Peyer's patch (tissue), 4 donors: ENCODE data around the gene NOSTRIN. TPM values are rescaled to one million over a fixed set of nuclear protein-coding genes. Genes with fewer than 3 reads are reported as not detected.

Experiments
- DNase-seq, 3 donors: peaks; one replicate each; pipeline ENCODE4 v3.0.0-alpha.2; 2017 to 2019
- H3K27ac ChIP-seq, 4 donors: fragments of 200-600 bp; sonication (generic); one replicate each; pipeline ENCODE4 v1.5.1; 2016 to 2019
- H3K27me3 ChIP-seq, 2 donors: fragments of 200-600 bp; sonication (generic); one replicate each; pipeline ENCODE4 v1.5.1; 2019
- H3K36me3 ChIP-seq, 3 donors: fragments of 200-600 bp; sonication (generic); one replicate each; pipeline ENCODE4 v1.5.1; 2016 to 2019
- H3K4me1 ChIP-seq, 4 donors: fragments of 200-600 bp; sonication (generic); one replicate each; pipeline ENCODE4 v1.5.1; 2016 to 2019
- H3K4me3 ChIP-seq, 4 donors: fragments of 200-600 bp; sonication (generic); 1 replicate in 3 of 4; 2 replicates in 1 of 4; pipeline ENCODE4 v1.5.1; 2016 to 2019; ENCODE audit warnings: mild to moderate bottlenecking in 1 of 4
- H3K9me3 ChIP-seq, 4 donors: fragments of 200-600 bp; sonication (generic); one replicate each; pipeline ENCODE4 v1.5.1; 2016 to 2019; ENCODE audit warnings: mild to moderate bottlenecking in 1 of 4
- POLR2A ChIP-seq, 2 donors: fragments of 450-650 bp; IDR thresholded peaks; one replicate each; pipeline ENCODE4 v1.5.1; 2017; ENCODE audit warnings: antibody characterized with exemption in 2 of 2, mild to moderate bottlenecking in 2 of 2, moderate library complexity in 2 of 2
- total RNA-seq, 4 donors: library from RNA; depleted of rRNA; stranded (reverse); fragments of >200 nt; gene quantifications; one replicate each; pipeline ENCODE4 v1.1.0, GENCODE V29; 2016
- TF ChIP-seq, protein P1 (sequence below), 6 experiments: fragments of 450-650 bp in 4 of 6; fragments of 200-600 bp in 2 of 6; sonication (generic) in 1 of 6; IDR thresholded peaks; one replicate each; pipeline ENCODE4 v1.5.1; 2017 to 2019; ENCODE audit warnings: antibody characterized with exemption in 6 of 6, mild to moderate bottlenecking in 3 of 6, moderate library complexity in 1 of 6

NOSTRIN gene, protein sequence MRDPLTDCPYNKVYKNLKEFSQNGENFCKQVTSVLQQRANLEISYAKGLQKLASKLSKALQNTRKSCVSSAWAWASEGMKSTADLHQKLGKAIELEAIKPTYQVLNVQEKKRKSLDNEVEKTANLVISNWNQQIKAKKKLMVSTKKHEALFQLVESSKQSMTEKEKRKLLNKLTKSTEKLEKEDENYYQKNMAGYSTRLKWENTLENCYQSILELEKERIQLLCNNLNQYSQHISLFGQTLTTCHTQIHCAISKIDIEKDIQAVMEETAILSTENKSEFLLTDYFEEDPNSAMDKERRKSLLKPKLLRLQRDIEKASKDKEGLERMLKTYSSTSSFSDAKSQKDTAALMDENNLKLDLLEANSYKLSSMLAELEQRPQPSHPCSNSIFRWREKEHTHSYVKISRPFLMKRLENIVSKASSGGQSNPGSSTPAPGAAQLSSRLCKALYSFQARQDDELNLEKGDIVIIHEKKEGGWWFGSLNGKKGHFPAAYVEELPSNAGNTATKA
- total RNA-seq: 100 to 1,000 TPM in 1 of 4 donors, 10 to 100 TPM in 3; 67.4 to 152 (median 87.7) TPM

DNA sequence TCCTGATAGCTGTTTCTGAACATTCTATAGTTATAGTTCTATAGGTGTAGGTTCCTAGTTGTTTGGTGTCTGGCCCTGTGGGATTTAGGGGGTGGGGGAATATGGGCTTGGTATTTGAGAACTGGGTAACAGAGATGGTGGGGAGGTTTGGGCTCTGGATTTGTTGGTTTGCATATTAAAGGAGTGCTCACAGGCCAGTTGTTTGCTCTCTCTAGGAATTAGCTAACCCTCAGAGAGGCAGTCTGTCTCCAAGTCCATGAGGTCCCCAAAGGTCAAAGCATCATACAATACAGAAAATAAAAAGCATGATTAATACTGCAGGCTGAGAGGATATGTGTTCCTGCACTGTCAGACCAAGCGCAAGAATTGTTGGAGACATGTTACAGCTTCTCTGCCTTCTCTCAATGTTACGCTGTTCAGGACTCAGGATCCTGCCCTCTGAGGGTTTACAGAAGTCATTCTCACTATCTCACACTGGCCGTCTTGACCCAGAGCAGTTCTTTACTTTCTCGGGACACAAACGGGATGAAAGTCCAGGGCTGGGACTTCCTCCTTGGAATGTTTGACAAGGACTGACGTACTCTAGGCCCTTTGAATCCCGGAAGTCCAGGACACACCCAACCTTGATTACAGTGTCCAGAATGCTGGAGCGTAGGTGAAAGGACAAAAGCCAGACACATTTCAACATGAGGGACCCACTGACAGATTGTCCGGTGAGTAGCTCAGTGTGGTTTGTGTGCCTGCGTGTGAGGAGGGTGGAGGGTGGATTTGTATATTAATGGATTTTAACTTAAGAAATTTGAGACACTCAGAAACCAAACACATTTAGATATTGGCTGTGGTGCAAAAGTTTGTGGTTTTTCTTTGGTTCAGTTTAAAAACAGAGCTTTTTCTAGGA lies at the start of gene NOSTRIN:
NOSTRIN (plus strand) TSS at position 677 of the 898 bp plus-strand sequence; CDS start at position 687, 10 bp downstream.
- TF ChIP-seq, protein P1, sequence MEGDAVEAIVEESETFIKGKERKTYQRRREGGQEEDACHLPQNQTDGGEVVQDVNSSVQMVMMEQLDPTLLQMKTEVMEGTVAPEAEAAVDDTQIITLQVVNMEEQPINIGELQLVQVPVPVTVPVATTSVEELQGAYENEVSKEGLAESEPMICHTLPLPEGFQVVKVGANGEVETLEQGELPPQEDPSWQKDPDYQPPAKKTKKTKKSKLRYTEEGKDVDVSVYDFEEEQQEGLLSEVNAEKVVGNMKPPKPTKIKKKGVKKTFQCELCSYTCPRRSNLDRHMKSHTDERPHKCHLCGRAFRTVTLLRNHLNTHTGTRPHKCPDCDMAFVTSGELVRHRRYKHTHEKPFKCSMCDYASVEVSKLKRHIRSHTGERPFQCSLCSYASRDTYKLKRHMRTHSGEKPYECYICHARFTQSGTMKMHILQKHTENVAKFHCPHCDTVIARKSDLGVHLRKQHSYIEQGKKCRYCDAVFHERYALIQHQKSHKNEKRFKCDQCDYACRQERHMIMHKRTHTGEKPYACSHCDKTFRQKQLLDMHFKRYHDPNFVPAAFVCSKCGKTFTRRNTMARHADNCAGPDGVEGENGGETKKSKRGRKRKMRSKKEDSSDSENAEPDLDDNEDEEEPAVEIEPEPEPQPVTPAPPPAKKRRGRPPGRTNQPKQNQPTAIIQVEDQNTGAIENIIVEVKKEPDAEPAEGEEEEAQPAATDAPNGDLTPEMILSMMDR (IDR thresholded peaks at IDR 0.05): no peak
- TF ChIP-seq POLR2A (IDR thresholded peaks at IDR 0.05): peak; percentile 84 to 95
- Histone ChIP-seq H3K4me1 (peaks cover 0 to 13% (median 0%) of the 10 kb centered on the region in 4 donors), H3K27me3 (no peaks in the 10 kb centered on the region), H3K27ac (peak within 1 kb of the TSS in 3 of 4 donors; percentile 71 to 91 (median 82)), H3K9me3 (no peaks in the 10 kb centered on the region), H3K36me3 (no peaks in the 10 kb centered on the region), H3K4me3 (peak within 1 kb of the TSS in 3 of 4 donors; percentile 15 to 51 (median 47))
- DNase-seq: peak in 2 of 3 donors; percentile 66 to 91

DNA sequence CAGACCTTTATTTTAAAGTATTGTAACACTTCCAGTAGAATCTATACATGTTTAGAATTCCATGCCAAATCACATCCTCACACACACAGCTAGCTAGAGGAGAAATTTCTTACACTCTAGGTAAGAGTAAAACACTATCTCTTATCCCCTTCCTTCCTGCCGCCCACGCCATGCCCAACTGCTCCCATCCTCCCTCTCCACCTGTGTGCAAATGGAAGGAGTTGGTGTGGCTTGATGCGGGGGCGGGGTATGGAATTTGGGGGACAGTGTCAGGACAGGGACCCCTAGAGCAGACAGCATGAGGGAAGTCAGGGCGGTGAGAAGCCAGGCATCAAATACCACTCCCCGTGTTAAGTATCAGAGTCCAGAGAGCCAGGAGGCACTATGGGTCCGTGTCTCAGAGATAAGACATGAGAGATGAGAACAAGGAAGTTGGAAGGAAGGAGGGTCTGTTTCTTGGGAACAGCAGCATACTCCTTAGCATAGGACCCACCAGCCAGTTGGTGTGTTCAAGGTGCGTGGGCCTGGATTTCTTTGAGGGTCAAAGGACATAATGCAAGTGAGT lies 48.6 kb upstream of the NOSTRIN start:
- TF ChIP-seq, protein P1 (IDR thresholded peaks at IDR 0.05): no peak
- no peak for TF ChIP-seq POLR2A (IDR thresholded peaks at IDR 0.05)
- H3K4me1 ChIP-seq: peaks cover 0 to 40% (median 0%) of the 10 kb centered on the region in 4 donors
- peaks cover 0 to 11% (median 0%) of the 10 kb centered on the region in 3 donors for H3K36me3 ChIP-seq
- H3K27ac ChIP-seq: peak overlapping the region in 1 of 4 donors; percentile 26
- H3K4me3 ChIP-seq: no peak overlapping the region
- no peaks in the 10 kb centered on the region for H3K27me3 ChIP-seq
- peak in 1 of 3 donors; percentile 48 for DNase-seq
- no peaks in the 10 kb centered on the region for H3K9me3 ChIP-seq

DNA sequence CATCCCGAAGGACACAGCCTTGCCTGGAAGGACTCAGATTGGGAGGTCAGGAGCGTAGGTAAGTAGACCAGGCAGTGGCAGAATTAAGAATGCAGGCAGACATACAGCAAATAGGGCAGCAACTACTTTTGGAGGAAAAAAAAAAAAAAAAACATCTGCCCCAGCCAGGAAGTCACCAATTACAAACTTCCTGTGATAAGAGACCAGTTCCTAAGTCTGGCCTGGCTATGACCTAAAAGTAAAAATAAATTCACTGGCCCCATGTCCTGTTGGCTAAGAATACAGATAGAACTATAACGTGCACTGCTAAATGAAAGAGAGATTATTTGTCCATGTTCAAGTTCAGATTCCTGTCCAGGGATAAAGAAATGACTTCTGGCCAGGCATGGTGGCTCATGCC lies 45.2 kb upstream of the NOSTRIN start:
- TF ChIP-seq POLR2A (IDR thresholded peaks at IDR 0.05): no peak
- TF ChIP-seq, protein P1 (IDR thresholded peaks at IDR 0.05): no peak
- H3K27ac ChIP-seq: no peak overlapping the region
- peaks cover 0 to 11% (median 0%) of the 10 kb centered on the region in 3 donors for H3K36me3 ChIP-seq
- no peak overlapping the region for H3K4me3 ChIP-seq
- no peaks in the 10 kb centered on the region for H3K9me3 ChIP-seq
- no peaks in the 10 kb centered on the region for H3K27me3 ChIP-seq
- no peak for DNase-seq
- peaks cover 0 to 16% (median 0%) of the 10 kb centered on the region in 4 donors for H3K4me1 ChIP-seq

DNA sequence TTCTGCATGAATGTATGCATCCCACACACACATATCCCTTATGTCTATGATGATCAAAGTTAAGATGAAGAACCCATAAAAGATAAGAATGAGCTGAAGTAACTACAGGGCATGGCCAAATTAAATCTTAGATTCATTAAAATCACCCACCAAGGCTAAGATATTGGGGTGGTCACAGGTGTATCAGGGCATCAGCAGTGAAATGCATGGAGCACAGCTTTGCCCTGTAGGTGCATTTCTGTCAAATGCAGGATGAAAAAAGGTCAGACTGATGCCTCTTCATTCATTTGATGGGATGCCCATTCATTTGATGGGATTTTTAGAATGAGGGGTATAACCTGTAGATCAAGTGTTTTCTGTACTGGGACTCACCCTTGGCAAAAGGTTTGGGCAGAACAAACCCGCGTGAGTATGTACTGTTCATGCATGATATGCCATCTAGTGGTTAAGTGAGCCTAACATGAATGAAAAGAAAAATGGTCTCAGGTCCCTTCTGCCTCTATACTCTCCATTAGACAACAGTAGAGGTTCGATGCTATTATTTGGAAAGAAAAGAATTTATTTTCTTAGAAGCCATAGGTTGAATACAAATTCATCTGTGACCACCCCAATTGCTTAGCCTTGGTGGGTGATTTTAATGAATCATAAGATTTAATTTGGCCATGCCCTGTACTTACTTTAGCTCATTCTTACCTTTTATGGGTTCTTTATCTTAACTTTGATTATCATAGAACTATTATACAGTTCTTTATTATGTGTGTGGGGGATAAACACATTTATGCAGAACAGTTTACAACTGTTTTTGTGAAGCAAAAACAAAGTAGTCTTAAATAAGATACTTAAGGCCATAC lies 43.2 kb upstream of the NOSTRIN start:
- H3K27me3 ChIP-seq: no peaks in the 10 kb centered on the region
- H3K27ac ChIP-seq: no peak overlapping the region
- TF ChIP-seq POLR2A (IDR thresholded peaks at IDR 0.05): no peak
- TF ChIP-seq, protein P1 (IDR thresholded peaks at IDR 0.05): peak in 5 of 6 experiments; percentile 37 to 85 (median 75)
- H3K4me3 ChIP-seq: no peak overlapping the region
- DNase-seq: peak in 1 of 3 donors; percentile 53
- peaks cover 0 to 7% (median 0%) of the 10 kb centered on the region in 4 donors for H3K4me1 ChIP-seq
- H3K36me3 ChIP-seq: peaks cover 0 to 7% (median 0%) of the 10 kb centered on the region in 3 donors
- H3K9me3 ChIP-seq: no peaks in the 10 kb centered on the region
